ENCODE data around the gene ZFP30.

The ZFP30 gene

DNA sequence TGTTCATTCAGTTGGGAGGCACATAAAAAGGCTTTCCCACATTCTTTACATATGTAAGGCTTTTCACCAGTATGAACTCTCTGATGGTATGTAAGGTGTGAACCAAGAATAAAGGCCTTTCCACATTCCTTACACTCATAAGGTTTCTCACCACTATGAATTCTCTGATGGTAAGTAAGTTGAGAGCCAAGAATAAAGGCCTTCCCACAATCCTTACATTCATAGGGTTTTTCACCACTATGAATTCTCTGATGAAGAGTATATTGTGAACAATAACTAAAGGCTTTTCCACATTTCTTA is 89.9 kb downstream of the ZFP30 start:
- Histone ChIP-seq H3K4me1 (ENCODE audit: insufficient read depth, poor library complexity, severe bottlenecking) (no peaks in the 10 kb centered on the region), H3K27ac (ENCODE audit: poor library complexity, severe bottlenecking) (no peak overlapping the region), H3K4me3 (ENCODE audit: severe bottlenecking) (no peak overlapping the region), H3K36me3 (ENCODE audit: low read depth) (no peaks in the 10 kb centered on the region; the same call in 1 of the 2 replicates), H3K27me3 (ENCODE audit: insufficient read depth, poor library complexity, severe bottlenecking) (no peaks in the 10 kb centered on the region), H3K9me3 (ENCODE audit: severe bottlenecking) (peaks cover 49% of the 10 kb centered on the region)
- ATAC-seq (ENCODE audit: low read depth) (no peak), DNase-seq (ENCODE audit: low spot score) (no peak)
- TF ChIP-seq, protein P1, sequence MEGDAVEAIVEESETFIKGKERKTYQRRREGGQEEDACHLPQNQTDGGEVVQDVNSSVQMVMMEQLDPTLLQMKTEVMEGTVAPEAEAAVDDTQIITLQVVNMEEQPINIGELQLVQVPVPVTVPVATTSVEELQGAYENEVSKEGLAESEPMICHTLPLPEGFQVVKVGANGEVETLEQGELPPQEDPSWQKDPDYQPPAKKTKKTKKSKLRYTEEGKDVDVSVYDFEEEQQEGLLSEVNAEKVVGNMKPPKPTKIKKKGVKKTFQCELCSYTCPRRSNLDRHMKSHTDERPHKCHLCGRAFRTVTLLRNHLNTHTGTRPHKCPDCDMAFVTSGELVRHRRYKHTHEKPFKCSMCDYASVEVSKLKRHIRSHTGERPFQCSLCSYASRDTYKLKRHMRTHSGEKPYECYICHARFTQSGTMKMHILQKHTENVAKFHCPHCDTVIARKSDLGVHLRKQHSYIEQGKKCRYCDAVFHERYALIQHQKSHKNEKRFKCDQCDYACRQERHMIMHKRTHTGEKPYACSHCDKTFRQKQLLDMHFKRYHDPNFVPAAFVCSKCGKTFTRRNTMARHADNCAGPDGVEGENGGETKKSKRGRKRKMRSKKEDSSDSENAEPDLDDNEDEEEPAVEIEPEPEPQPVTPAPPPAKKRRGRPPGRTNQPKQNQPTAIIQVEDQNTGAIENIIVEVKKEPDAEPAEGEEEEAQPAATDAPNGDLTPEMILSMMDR (IDR thresholded peaks at IDR 0.05; ENCODE audit: poor library complexity, severe bottlenecking): no peak

DNA sequence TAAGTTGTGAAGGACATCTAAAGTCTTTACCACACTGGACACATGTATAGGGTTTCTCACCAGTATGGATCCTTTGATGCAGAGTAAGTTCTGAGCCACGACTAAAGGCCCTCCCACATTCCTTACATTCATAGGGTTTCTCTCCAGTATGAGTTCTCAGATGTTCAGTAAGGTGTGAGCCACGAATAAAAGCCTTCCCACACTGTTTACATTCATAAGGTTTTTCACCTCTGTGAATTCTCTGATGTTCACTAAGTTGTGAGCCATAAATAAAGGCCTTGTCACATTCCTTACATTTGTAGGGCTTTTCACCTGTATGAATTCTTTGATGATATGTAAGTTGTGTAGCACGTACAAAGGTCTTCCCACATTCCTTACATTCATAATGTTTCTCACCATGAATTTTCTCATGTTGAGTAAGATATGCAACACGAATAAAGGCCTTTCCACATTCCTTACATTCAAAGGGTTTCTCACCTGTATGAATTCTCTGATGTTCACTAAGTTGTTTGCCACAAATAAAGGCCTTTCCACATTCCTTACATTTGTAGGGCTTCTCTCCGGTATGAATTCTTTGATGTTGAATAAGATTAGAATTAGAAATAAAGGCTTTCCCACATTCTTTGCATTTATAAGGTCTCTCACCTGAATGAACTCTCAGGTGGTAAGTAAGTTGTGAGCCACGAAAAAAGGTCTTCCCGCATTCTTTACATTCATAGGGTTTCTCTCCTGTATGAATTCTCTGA is 90.5 kb downstream of the ZFP30 start:
- Histone ChIP-seq H3K4me1 (ENCODE audit: insufficient read depth, poor library complexity, severe bottlenecking) (no peaks in the 10 kb centered on the region), H3K4me3 (ENCODE audit: severe bottlenecking) (no peak overlapping the region), H3K36me3 (ENCODE audit: low read depth) (no peaks in the 10 kb centered on the region; the same call in 1 of the 2 replicates), H3K9me3 (ENCODE audit: severe bottlenecking) (peaks cover 45% of the 10 kb centered on the region), H3K27me3 (ENCODE audit: insufficient read depth, poor library complexity, severe bottlenecking) (no peaks in the 10 kb centered on the region), H3K27ac (ENCODE audit: poor library complexity, severe bottlenecking) (no peak overlapping the region)
- no peak for DNase-seq (ENCODE audit: low spot score)
- TF ChIP-seq, protein P1 (IDR thresholded peaks at IDR 0.05; ENCODE audit: poor library complexity, severe bottlenecking): no peak
- ATAC-seq (ENCODE audit: low read depth): no peak

Data from RWPE2 (cell line).